Ishikawa (cell line): ENCODE measurements around the gene C16orf74.
A peak's percentile ranks its signal among the peaks of the same experiment; 100 is the strongest.

Experiments used
- CEBPB ChIP-seq: IDR thresholded peaks from 2 replicates; pipeline ENCODE4 v1.6.1; 2012
- CREB1 ChIP-seq: IDR thresholded peaks from 2 replicates; pipeline ENCODE4 v1.6.1; 2012; ENCODE audit warnings: low read depth
- EGR1 ChIP-seq: IDR thresholded peaks from 2 replicates; pipeline ENCODE4 v1.6.1; 2012
- EP300 ChIP-seq: IDR thresholded peaks from 2 replicates; pipeline ENCODE4 v1.6.1; 2012; ENCODE audit warnings: borderline replicate concordance
- FOXM1 ChIP-seq: IDR thresholded peaks from 2 replicates; pipeline ENCODE4 v1.6.1; 2012; ENCODE audit warnings: low read depth, borderline replicate concordance
- MAX ChIP-seq: IDR thresholded peaks from 2 replicates; pipeline ENCODE4 v1.6.1; 2012
- NFIC ChIP-seq: IDR thresholded peaks from 2 replicates; pipeline ENCODE4 v1.6.1; 2012
- RAD21 ChIP-seq: IDR thresholded peaks from 2 replicates; pipeline ENCODE4 v1.6.1; 2012; ENCODE audit warnings: low read depth
- REST ChIP-seq: IDR thresholded peaks from 2 replicates; pipeline ENCODE4 v1.6.1; 2012; ENCODE audit warnings: low read depth, mild to moderate bottlenecking
- TAF1 ChIP-seq: IDR thresholded peaks from 2 replicates; pipeline ENCODE4 v1.6.1; 2012; ENCODE audit warnings: low read depth, mild to moderate bottlenecking
- TCF12 ChIP-seq: IDR thresholded peaks from 2 replicates; pipeline ENCODE4 v1.6.1; 2012; ENCODE audit warnings: low read depth
- TEAD4 ChIP-seq: IDR thresholded peaks from 2 replicates; pipeline ENCODE4 v1.6.1; 2012
- USF1 ChIP-seq: IDR thresholded peaks from 2 replicates; pipeline ENCODE4 v1.6.1; 2012
- YY1 ChIP-seq: IDR thresholded peaks from 2 replicates; pipeline ENCODE4 v1.6.1; 2012; ENCODE audit warnings: low read depth
- ZBTB7A ChIP-seq: IDR thresholded peaks from 2 replicates; pipeline ENCODE4 v1.6.1; 2012; ENCODE audit warnings: low read depth

The C16orf74 gene

DNA sequence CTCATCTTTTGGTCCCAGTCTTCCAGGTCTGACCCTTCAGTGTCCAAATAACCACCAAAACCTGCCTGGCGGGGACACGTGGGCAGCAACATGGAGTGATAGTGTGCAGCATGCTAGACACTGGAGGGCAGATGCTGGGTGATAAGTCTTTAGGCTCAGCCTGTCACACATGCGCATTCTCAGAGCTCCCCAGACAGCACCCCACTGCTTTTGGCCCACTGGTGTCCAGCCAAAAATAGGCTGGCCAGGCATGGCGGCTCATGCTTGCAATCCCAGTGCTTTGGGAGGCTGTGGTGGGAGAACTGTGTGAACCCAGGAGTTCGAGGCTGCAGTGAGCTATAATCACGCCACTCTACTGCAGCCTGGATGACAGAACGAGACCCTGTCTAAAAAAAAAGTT, 74.4 kb downstream of the C16orf74 start:
- TF ChIP-seq TAF1 (no peak), CREB1 (no peak), REST (no peak), FOXM1 (no peak)

DNA sequence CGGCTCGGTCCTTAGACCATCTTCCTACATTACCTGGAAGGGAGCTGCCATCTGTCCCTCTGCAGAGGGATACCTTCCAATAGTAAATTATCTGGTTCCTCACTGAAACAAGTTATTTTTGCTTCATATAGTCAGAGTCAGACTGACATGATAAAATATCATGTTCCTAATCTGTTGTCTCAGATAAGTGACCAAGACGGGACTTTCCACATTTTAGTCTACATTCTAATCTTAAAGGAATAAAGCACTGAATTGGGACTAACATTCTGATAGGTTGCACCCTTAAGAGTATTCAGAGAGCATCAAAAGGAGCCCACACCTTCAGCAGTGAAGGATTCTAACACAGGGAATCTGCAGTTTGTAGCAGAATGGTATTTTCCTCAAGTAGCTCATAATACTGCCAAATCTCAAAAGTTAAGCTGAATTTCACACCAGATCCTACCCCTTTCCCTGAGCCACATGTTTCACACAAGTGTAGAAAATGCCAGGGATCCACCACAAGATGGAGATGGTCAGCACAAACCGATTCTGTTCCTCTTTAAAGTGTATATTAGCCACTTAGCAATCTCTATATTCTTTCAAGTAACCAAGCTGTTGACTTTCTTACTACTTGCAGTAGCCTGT, 75.5 kb downstream of the C16orf74 start:
- peak; percentile 35; the same call in 1 of the 2 replicates for TF ChIP-seq RAD21
- TF ChIP-seq TCF12, result no peak

DNA sequence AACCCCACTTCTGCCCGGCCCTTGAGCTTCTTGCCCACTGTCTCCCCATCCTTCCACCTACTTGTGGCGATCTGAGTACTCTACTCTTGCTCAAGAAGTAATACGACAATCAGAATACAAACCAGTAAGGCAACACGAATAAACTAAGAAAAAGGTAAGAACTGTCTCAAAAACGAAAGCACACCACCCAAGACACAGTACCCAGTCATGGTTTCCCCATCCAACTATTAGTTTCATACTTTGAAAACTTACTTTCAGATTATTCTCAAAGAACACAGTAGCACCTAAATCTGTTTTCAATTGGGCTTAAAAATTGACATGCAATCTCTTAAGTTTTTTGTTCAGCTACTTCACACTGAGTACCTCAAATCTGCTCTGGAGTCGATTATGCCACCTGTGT, 76.1 kb downstream of the C16orf74 start:
- no peak for TF ChIP-seq EP300
- TF ChIP-seq CREB1, result no peak
- TF ChIP-seq TEAD4, result no peak
- TF ChIP-seq MAX, result no peak
- TF ChIP-seq EGR1, result no peak
- TF ChIP-seq REST, result no peak
- TF ChIP-seq CEBPB, result no peak
- no peak for TF ChIP-seq ZBTB7A
- no peak for TF ChIP-seq FOXM1
- no peak for TF ChIP-seq YY1
- TF ChIP-seq RAD21, result no peak
- TF ChIP-seq TAF1, result no peak

GRCh38 chr16:85674418-85674755, 76.5 kb downstream of the C16orf74 start:
- TF ChIP-seq RAD21, result no peak
- no peak for TF ChIP-seq CEBPB
- TF ChIP-seq NFIC, result no peak
- no peak for TF ChIP-seq USF1
- TF ChIP-seq REST, result no peak
- no peak for TF ChIP-seq ZBTB7A
- no peak for TF ChIP-seq CREB1
- TF ChIP-seq TEAD4, result no peak
- no peak for TF ChIP-seq YY1
- TF ChIP-seq FOXM1, result no peak
- no peak for TF ChIP-seq EP300
- TF ChIP-seq MAX, result no peak
- TF ChIP-seq TAF1, result no peak
- TF ChIP-seq EGR1, result no peak
- TF ChIP-seq TCF12, result no peak

- no peak for TF ChIP-seq EGR1
- no peak for TF ChIP-seq CEBPB
Observed at GRCh38 chr16:85673529-85674417, 77.1 kb downstream of the C16orf74 start.
